Measurements from ENCODE around the gene DYNLL1. TPM values are rescaled to one million over a fixed set of nuclear protein-coding genes. Genes with fewer than 3 reads are reported as not detected.
"Not testable (repeated sequence)": the region's sequence is repeated elsewhere in the genome, so short reads cannot be mapped to it uniquely, and the experiment has no call there.

Gene DYNLL1
- total RNA-seq: 356 and 386 TPM in 2 replicates
- long read RNA-seq, transcript DYNLL1-201 (3 exons, 720 nt): major isoform, 44 of 53 reads
- long read RNA-seq, partial matches to known transcripts: 0 of 53 reads
- long read RNA-seq, other reads (novel, unspliced or antisense): 3 of 53 reads

DNA sequence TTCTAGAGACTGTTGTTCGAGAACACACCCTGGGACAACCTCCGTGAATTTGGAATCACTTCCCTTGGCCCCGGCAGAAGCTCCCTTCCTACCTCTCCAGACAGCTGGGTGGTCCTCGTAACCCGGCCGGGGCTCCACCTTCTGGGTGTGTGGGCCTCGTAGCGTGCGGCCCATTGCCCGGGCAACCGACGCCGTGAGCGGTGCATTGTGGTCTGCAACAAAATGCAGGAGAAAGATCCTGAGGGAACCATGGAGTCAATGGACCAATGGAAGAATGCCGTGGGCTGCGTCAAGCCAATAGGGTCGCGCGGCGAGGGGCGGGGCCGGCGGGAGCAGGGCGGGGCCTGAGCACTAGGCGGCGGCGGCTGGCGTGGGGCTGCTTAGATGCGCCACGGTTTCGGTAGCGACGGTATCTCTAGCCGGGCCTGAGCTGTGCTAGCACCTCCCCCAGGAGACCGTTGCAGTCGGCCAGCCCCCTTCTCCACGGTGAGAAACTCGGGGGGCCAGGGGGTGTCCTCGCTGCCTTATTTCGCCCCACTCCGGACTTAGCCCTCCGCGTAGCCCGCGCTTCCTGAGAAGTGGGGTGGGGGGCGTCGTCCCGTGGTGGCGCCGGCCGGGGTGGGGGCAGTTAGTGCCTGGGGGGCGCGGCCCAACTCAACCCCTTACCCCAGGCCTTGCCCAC is at the start of gene DYNLL1:
TSS of gene DYNLL1 (plus strand) at position 383 of the 682 bp plus-strand sequence. CDS start 309 bp downstream, outside the sequence.
- no peaks in the 10 kb centered on the region for H3K9me3 Mint-ChIP-seq (ENCODE audit: low read depth)
- H3K27me3 Mint-ChIP-seq: no peaks in the 10 kb centered on the region
- H3K36me3 Mint-ChIP-seq (ENCODE audit: insufficient read depth): peaks cover 12% of the 10 kb centered on the region
- H3K4me3 Mint-ChIP-seq (ENCODE audit: low read depth): peak within 1 kb of the TSS; percentile 90
- H3K4me1 Mint-ChIP-seq (ENCODE audit: low read depth): peaks cover 22% of the 10 kb centered on the region
- TF ChIP-seq, protein P1, sequence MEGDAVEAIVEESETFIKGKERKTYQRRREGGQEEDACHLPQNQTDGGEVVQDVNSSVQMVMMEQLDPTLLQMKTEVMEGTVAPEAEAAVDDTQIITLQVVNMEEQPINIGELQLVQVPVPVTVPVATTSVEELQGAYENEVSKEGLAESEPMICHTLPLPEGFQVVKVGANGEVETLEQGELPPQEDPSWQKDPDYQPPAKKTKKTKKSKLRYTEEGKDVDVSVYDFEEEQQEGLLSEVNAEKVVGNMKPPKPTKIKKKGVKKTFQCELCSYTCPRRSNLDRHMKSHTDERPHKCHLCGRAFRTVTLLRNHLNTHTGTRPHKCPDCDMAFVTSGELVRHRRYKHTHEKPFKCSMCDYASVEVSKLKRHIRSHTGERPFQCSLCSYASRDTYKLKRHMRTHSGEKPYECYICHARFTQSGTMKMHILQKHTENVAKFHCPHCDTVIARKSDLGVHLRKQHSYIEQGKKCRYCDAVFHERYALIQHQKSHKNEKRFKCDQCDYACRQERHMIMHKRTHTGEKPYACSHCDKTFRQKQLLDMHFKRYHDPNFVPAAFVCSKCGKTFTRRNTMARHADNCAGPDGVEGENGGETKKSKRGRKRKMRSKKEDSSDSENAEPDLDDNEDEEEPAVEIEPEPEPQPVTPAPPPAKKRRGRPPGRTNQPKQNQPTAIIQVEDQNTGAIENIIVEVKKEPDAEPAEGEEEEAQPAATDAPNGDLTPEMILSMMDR (IDR thresholded peaks at IDR 0.05; ENCODE audit: unreplicated experiment): no peak
- H3K27ac Mint-ChIP-seq: peak within 1 kb of the TSS; percentile 93
- DNase-seq (ENCODE audit: low spot score, unreplicated experiment): peak; percentile 96

DNA sequence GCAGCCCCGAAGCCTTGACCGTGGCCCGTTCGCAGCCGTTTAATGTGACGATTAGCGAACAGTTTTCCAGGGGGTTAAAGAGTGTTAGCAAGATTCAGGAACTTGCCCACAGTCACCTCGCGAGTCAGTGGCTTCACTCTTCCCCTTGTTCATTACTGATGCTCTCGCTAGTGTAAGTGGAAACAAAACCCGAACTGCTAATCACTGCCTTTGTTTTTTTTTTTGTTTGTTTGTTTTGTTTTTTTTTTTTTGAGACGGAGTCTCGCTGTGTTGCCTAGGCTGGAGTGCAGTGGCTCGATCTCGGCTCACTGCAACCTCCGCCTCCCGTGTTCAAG is 49.1 kb upstream of the DYNLL1 start:
- Mint-ChIP-seq H3K4me3 (ENCODE audit: low read depth) (peak overlapping the region; percentile 93), H3K4me1 (ENCODE audit: low read depth) (peaks cover 17% of the 10 kb centered on the region), H3K27ac (peak overlapping the region; percentile 98)
- not testable (repeated sequence) for H3K27me3 Mint-ChIP-seq; H3K36me3 Mint-ChIP-seq (ENCODE audit: insufficient read depth); H3K9me3 Mint-ChIP-seq (ENCODE audit: low read depth); DNase-seq (ENCODE audit: low spot score, unreplicated experiment)

DNA sequence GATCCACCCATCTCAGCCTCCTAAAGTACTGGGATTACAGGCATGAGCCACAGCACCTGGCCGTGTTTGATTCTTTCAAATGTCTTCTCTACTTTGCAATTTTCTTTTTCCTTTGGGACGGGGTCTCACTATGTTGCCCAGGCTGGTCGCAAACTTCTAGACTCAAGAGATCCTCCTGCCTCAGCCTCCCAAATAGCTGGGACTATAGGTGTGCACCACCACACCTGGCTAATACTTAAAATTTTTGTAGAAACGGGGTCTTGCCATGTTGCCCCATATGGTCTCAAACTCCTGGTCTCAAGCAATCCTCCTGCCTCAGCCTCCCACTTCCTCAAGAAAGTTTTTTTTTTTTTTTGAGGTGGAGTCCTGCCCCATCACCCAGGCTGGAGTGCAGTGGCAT is 47.9 kb upstream of the DYNLL1 start:
- Mint-ChIP-seq H3K9me3 (ENCODE audit: low read depth) (no peaks in the 10 kb centered on the region), H3K4me1 (ENCODE audit: low read depth) (peaks cover 20% of the 10 kb centered on the region), H3K27ac (peak overlapping the region; percentile 87), H3K36me3 (ENCODE audit: insufficient read depth) (peaks cover 7% of the 10 kb centered on the region), H3K4me3 (ENCODE audit: low read depth) (peak overlapping the region; percentile 93), H3K27me3 (no peaks in the 10 kb centered on the region)
- no peak for DNase-seq (ENCODE audit: low spot score, unreplicated experiment)
- TF ChIP-seq, protein P1 (IDR thresholded peaks at IDR 0.05; ENCODE audit: unreplicated experiment): no peak

DNA sequence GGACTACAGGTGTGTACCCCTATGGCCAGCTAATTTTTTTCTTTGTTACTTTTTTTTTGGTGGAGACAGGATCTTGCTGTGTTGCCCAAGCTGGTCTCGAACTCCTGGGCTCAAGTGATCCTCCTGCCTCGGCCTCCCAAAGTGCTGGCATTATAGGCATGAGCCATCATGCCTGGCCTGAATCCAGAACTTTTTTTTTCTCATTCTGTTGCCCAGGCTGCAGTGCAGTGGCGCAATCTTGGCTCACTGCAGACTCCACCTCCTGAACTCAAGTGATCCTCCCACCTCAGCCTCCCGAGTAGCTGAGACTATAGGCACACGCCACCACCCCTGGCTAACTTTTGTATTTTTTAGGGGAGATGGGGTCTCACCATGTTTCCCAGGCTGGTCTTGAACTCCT is 43.4 kb upstream of the DYNLL1 start:
- H3K27me3 Mint-ChIP-seq; H3K9me3 Mint-ChIP-seq (ENCODE audit: low read depth); H3K36me3 Mint-ChIP-seq (ENCODE audit: insufficient read depth); DNase-seq (ENCODE audit: low spot score, unreplicated experiment); H3K4me3 Mint-ChIP-seq (ENCODE audit: low read depth): not testable (repeated sequence)
- peak overlapping the region; percentile 71 for H3K27ac Mint-ChIP-seq
- H3K4me1 Mint-ChIP-seq (ENCODE audit: low read depth): peaks cover 14% of the 10 kb centered on the region

DNA sequence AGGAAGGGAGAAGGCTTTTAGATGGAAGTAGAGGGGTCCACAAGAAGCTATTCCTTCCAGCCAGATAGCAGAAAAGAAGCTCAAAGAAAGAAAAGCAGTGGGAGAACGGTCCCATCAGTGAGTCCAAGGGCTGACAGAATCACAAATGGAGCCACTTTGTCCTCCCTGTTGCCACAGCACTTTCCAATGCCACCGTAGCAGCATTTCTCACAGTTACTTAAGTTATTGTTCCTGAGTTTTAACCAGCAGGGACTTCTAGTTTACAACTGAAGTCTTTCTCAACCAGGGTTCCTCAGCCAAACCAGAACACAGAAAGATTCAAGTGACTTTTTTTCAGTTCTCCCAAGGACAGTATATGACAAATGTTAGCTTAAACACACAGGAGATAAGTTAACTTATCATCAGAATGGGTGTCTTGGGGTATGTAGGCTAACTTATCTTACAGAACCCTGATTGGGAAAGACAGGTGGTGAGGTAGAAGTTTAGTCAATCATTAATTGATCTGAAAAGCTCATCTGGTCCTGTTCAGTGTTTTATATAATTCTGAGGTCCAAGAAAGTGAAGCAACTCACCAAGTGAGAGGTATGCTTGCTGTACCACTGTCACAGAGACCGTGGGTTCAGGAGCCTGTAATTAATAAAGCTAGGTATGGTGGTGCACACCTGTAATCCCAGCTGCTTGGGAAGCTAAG is 42.7 kb upstream of the DYNLL1 start:
- H3K27ac Mint-ChIP-seq: peak overlapping the region; percentile 71
- TF ChIP-seq, protein P1 (IDR thresholded peaks at IDR 0.05; ENCODE audit: unreplicated experiment): no peak
- H3K36me3 Mint-ChIP-seq (ENCODE audit: insufficient read depth): peaks cover 9% of the 10 kb centered on the region
- no peaks in the 10 kb centered on the region for H3K27me3 Mint-ChIP-seq
- peaks cover 13% of the 10 kb centered on the region for H3K4me1 Mint-ChIP-seq (ENCODE audit: low read depth)
- H3K9me3 Mint-ChIP-seq (ENCODE audit: low read depth): no peaks in the 10 kb centered on the region
- H3K4me3 Mint-ChIP-seq (ENCODE audit: low read depth): no peak overlapping the region
- DNase-seq (ENCODE audit: low spot score, unreplicated experiment): no peak

DNA sequence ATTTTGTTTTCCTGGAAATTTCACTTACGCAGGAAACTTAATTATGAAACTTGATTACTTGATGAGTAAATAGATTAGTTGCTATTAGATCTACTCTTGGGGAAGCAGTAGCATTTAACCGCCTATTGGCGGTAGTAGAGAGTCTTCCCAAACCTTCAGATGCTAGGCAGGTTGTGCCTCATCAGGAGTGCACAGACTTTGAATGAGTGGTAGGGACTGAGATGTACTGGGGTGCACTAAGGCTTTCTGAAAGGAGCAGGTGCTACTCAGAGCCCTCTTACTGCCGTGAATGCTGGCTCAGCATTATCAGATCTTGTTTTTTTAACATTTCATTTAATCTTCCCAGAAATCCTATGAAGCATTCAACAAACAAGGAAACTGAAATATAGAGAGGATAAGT is 41.9 kb upstream of the DYNLL1 start:
- no peak overlapping the region for H3K4me3 Mint-ChIP-seq (ENCODE audit: low read depth)
- peaks cover 13% of the 10 kb centered on the region for H3K4me1 Mint-ChIP-seq (ENCODE audit: low read depth)
- peaks cover 11% of the 10 kb centered on the region for H3K36me3 Mint-ChIP-seq (ENCODE audit: insufficient read depth)
- DNase-seq (ENCODE audit: low spot score, unreplicated experiment): no peak
- peak overlapping the region; percentile 18 for H3K27ac Mint-ChIP-seq
- TF ChIP-seq, protein P1 (IDR thresholded peaks at IDR 0.05; ENCODE audit: unreplicated experiment): peak; percentile 49
- no peaks in the 10 kb centered on the region for H3K27me3 Mint-ChIP-seq
- no peaks in the 10 kb centered on the region for H3K9me3 Mint-ChIP-seq (ENCODE audit: low read depth)

Measured in progenitor cell of endocrine pancreas (in vitro differentiated cells).